Thyroid gland (tissue), 4 donors: Measurements from ENCODE around the gene SERPINA12. TPM values are rescaled to one million over a fixed set of nuclear protein-coding genes. Genes with fewer than 3 reads are reported as not detected.

Experiments
- DNase-seq, 2 donors: peaks; one replicate each; pipeline ENCODE4 v3.0.0-alpha.2; 2019
- H3K27ac ChIP-seq, 3 donors: fragments of 200-600 bp; sonication (generic); 1 replicate in 2 of 3; 2 replicates in 1 of 3; pipeline ENCODE4 v1.5.1; 2016 to 2019; ENCODE audit warnings: mild to moderate bottlenecking in 1 of 3, moderate library complexity in 1 of 3
- H3K27me3 ChIP-seq: fragments of 200-600 bp; sonication (generic); one replicate; pipeline ENCODE4 v1.5.1; 2019
- H3K36me3 ChIP-seq, 2 donors: fragments of 200-600 bp; sonication (generic); one replicate each; pipeline ENCODE4 v1.5.1; 2016 to 2019
- H3K4me1 ChIP-seq, 2 donors: fragments of 200-600 bp; sonication (generic); one replicate each; pipeline ENCODE4 v1.5.1; 2017 to 2019
- H3K4me3 ChIP-seq, 3 donors: fragments of 200-600 bp; sonication (generic); replicated peaks in 1 of 3; 1 replicate in 2 of 3; 2 replicates in 1 of 3; pipeline ENCODE4 v1.5.1; 2016; ENCODE audit warnings: mild to moderate bottlenecking in 1 of 3
- H3K9me3 ChIP-seq: fragments of 200-600 bp; sonication (generic); one replicate; pipeline ENCODE4 v1.5.1; 2017
- CTCF ChIP-seq, 6 experiments: fragments of 200-600 bp in 3 of 6; fragments of 450-650 bp in 3 of 6; sonication (generic) in 3 of 6; IDR thresholded peaks; one replicate each; pipeline ENCODE4 v1.5.1; 2016 to 2019; ENCODE audit warnings: antibody characterized with exemption in 6 of 6, mild to moderate bottlenecking in 2 of 6, inconsistent platforms in 1 of 6, moderate library complexity in 1 of 6
- POLR2A ChIP-seq, 2 donors: fragments of 450-650 bp; IDR thresholded peaks; one replicate each; pipeline ENCODE4 v1.6.1; 2017; ENCODE audit warnings: antibody characterized with exemption in 2 of 2, mild to moderate bottlenecking in 2 of 2, moderate library complexity in 1 of 2
- WGBS, 2 donors: methylation state at CpG; one replicate each; pipeline ENCODE4 v1.1.5; 2017; 5-methylcytosine and 5-hydroxymethylcytosine counted together
- intact Hi-C: fragments of 100-400 bp; cut with DNase I; formaldehyde crosslinking; loops from one replicate; pipeline ENCODE4 v1.15.1; 2023
- total RNA-seq, 4 donors: library from RNA; depleted of rRNA; stranded (reverse); fragments of >200 nt; gene quantifications; one replicate each; pipeline ENCODE4 v1.2.3, GENCODE V29; 2016

SERPINA12 gene
- total RNA-seq, 4 donors from 2014 or later, result not detected

- Histone ChIP-seq H3K9me3 (no peaks in the 10 kb centered on the region), H3K27ac (no peak overlapping the region), H3K4me1 (no peaks in the 10 kb centered on the region), H3K36me3 (no peaks in the 10 kb centered on the region), H3K4me3 (no peak overlapping the region), H3K27me3 (no peaks in the 10 kb centered on the region)
- peak; percentile 29 to 47 for DNase-seq
- no peak for TF ChIP-seq POLR2A (IDR thresholded peaks at IDR 0.05)
- TF ChIP-seq CTCF (IDR thresholded peaks at IDR 0.05), result peak; percentile 39 to 92 (median 63)
- WGBS, 2 donors, result 23 to 25% methylated on average over 22 to 24 of the region's 24 CpGs
- intact Hi-C loops, result no loop called here
Measured at GRCh38 chr14:94548999-94549985, 40.0 kb upstream of the SERPINA12 start.

GRCh38 chr14:94548131-94548998 lies 39.1 kb upstream of the SERPINA12 start:
- Histone ChIP-seq H3K9me3 (no peaks in the 10 kb centered on the region), H3K4me1 (no peaks in the 10 kb centered on the region), H3K27me3 (no peaks in the 10 kb centered on the region), H3K27ac (no peak overlapping the region), H3K4me3 (no peak overlapping the region), H3K36me3 (no peaks in the 10 kb centered on the region)
- intact Hi-C loops, result no loop called here
- DNase-seq, result no peak
- 88% methylated on average over 14 of the region's 14 CpGs for WGBS, 2 donors
- no peak for TF ChIP-seq POLR2A (IDR thresholded peaks at IDR 0.05)
- no peak for TF ChIP-seq CTCF (IDR thresholded peaks at IDR 0.05)

GRCh38 chr14:94547726-94548125 lies 38.5 kb upstream of the SERPINA12 start:
- H3K27ac ChIP-seq, result no peak overlapping the region
- no peak overlapping the region for H3K4me3 ChIP-seq
- H3K9me3 ChIP-seq, result no peaks in the 10 kb centered on the region
- H3K4me1 ChIP-seq, result no peaks in the 10 kb centered on the region
- no peaks in the 10 kb centered on the region for H3K27me3 ChIP-seq
- 73 to 93% methylated on average over 4 of the region's 4 CpGs for WGBS, 2 donors
- TF ChIP-seq CTCF (IDR thresholded peaks at IDR 0.05), result no peak
- TF ChIP-seq POLR2A (IDR thresholded peaks at IDR 0.05), result no peak
- H3K36me3 ChIP-seq, result no peaks in the 10 kb centered on the region
- intact Hi-C loops, result no loop called here
- no peak for DNase-seq

- intact Hi-C loops, result no loop called here
- Histone ChIP-seq H3K4me3 (no peak overlapping the region), H3K9me3 (no peaks in the 10 kb centered on the region), H3K36me3 (no peaks in the 10 kb centered on the region), H3K27me3 (no peaks in the 10 kb centered on the region), H3K4me1 (no peaks in the 10 kb centered on the region), H3K27ac (no peak overlapping the region)
- TF ChIP-seq POLR2A (IDR thresholded peaks at IDR 0.05) (no peak), CTCF (IDR thresholded peaks at IDR 0.05) (no peak)
- DNase-seq, result no peak
- WGBS, 2 donors, result 87 to 93% methylated on average over 8 of the region's 8 CpGs
Measured at GRCh38 chr14:94547151-94547680, 37.9 kb upstream of the SERPINA12 start.
